Pancreas (tissue), 10 donors: ENCODE measurements around the gene FAM168A. TPM values are rescaled to one million over a fixed set of nuclear protein-coding genes. Genes with fewer than 3 reads are reported as not detected.

Source experiments
- ATAC-seq, 4 donors: fragments of 200-7000 bp; cut with Tn5 transposase; one replicate each; pipeline versions ENCODE4 v1.8.0 to v1.9.1; 2020; ENCODE audit warnings: mild to moderate bottlenecking in 4 of 4, moderate library complexity in 4 of 4
- DNase-seq, 6 donors: peaks; one replicate each; pipeline ENCODE4 v3.0.0-alpha.2; 2020
- FAIRE-seq: peaks from 2 replicates; lab custom pipeline; 2012; peaks lifted over from hg19 to GRCh38; lab: Jason Lieb, UNC
- H3K27ac ChIP-seq, 4 donors: fragments of 200-600 bp; sonication (generic); 1 replicate in 3 of 4; 2 replicates in 1 of 4; pipeline versions ENCODE4 v1.5.0 to v1.8.0; 2020
- H3K27me3 ChIP-seq, 4 donors: fragments of 200-600 bp; one replicate each; pipeline ENCODE4 v1.8.0; 2021
- H3K36me3 ChIP-seq, 3 donors: fragments of 200-600 bp; sonication (generic) in 1 of 3; one replicate each; pipeline versions ENCODE4 v1.5.0 to v1.8.0; 2020 to 2021
- H3K4me1 ChIP-seq, 3 donors: fragments of 200-600 bp; one replicate each; pipeline ENCODE4 v1.8.0; 2021
- H3K4me3 ChIP-seq, 4 donors: fragments of 200-600 bp; sonication (generic) in 2 of 4; one replicate each; pipeline versions ENCODE4 v1.5.0 to v1.8.0; 2020 to 2021
- H3K9me3 ChIP-seq, 4 donors: fragments of 200-600 bp; one replicate each; pipeline ENCODE4 v1.8.0; 2021
- CTCF ChIP-seq, 4 donors: fragments of 200-600 bp; sonication (generic) in 3 of 4; IDR thresholded peaks; one replicate each; pipeline versions ENCODE4 v1.5.0 to v1.8.0; 2021; ENCODE audit warnings: antibody characterized with exemption in 4 of 4
- WGBS, 2 donors: extraction: QIAGEN DNeasy Blood & Tissue Kit; methylation state at CpG; one replicate each; pipeline ENCODE4 v1.1.7; 2013; 5-methylcytosine and 5-hydroxymethylcytosine counted together
- intact Hi-C, 3 donors: fragments of 100-400 bp; cut with DNase I; formaldehyde crosslinking; loops; one replicate each; pipeline versions ENCODE4 v1.11.1 to v1.14.2; 2022
- polyA plus RNA-seq, 2 donors: library from polyadenylated mRNA; stranded (reverse); fragments of 200-250 nt; gene quantifications; one replicate each; pipeline ENCODE4 v1.2.3, GENCODE V29; 2013
- total RNA-seq, 6 donors: library from RNA; stranded (reverse); fragmentation: NEBNext Ultra II Directional in 4 of 6; extraction: Animal tissue kit (Norgen Biotek cat#: 25700) in 4 of 6; gene quantifications; one replicate each; pipeline versions ENCODE4 v1.2.1 to v1.2.4, GENCODE V29; 2021 to 2023
- donor health status: healthy with polysubstance abuse.
- donor health status: DM: no; HTN: no; CAD: no; lungs with moderate emphysema.
- donor health status: DM: no; HTN: no; CAD: no.
- donor health status: control.
- donor health status: control.
- donor health status: Bipolar disorder and iron deficiency.
- donor health status: DM: yes; HTN: yes; CAD: no.
- donor health status: DM: no; HTN: no; CAD: no.
- donor health status: DM: no; HTN: no; CAD: no.
- donor health status: DM: yes; HTN: yes; CAD: no.

Gene FAM168A
- total and polyA plus RNA-seq, 8 donors, result 4.9 to 22.5 (median 13.4) TPM

- no peak for TF ChIP-seq CTCF (IDR thresholded peaks at IDR 0.05)
- DNase-seq (no peak), ATAC-seq (no peak), FAIRE-seq (no peak)
- Histone ChIP-seq H3K9me3 (no peaks in the 10 kb centered on the region), H3K36me3 (no peaks in the 10 kb centered on the region), H3K27ac (no peak overlapping the region), H3K4me3 (no peak overlapping the region), H3K27me3 (no peaks in the 10 kb centered on the region), H3K4me1 (no peaks in the 10 kb centered on the region)
- intact Hi-C loops, result no loop called here
- WGBS, 2 donors, result 92 to 96% methylated on average over 1 of the region's 1 CpG
Observed at GRCh38 chr11:73518195-73518594, 79.7 kb downstream of the FAM168A start.

DNA sequence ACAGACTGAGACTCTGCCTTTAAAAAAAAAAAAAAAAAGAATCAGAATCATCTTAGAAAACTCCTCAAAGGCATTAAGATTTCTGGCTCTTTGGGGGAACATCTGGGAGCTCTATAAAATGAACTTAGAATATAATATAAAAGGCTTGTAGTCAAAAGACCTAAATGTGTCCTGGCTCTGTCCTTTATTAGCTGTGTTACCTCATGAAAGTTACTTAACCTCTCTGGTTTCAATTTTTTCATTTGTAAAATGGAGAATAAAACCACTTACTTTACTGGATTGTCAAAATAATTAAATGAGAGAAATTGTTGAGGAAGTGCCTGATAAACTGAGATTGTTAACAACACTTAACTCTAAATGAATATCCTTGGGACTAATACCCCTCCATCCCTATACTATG is 81.8 kb downstream of the FAM168A start:
- TF ChIP-seq CTCF (IDR thresholded peaks at IDR 0.05), result no peak
- FAIRE-seq (no peak), ATAC-seq (no peak), DNase-seq (no peak)
- no peaks in the 10 kb centered on the region for H3K4me1 ChIP-seq
- H3K27me3 ChIP-seq, result no peaks in the 10 kb centered on the region
- no peaks in the 10 kb centered on the region for H3K36me3 ChIP-seq
- no peak overlapping the region for H3K4me3 ChIP-seq
- intact Hi-C loops, result no loop called here
- no peaks in the 10 kb centered on the region for H3K9me3 ChIP-seq
- H3K27ac ChIP-seq, result no peak overlapping the region

DNA sequence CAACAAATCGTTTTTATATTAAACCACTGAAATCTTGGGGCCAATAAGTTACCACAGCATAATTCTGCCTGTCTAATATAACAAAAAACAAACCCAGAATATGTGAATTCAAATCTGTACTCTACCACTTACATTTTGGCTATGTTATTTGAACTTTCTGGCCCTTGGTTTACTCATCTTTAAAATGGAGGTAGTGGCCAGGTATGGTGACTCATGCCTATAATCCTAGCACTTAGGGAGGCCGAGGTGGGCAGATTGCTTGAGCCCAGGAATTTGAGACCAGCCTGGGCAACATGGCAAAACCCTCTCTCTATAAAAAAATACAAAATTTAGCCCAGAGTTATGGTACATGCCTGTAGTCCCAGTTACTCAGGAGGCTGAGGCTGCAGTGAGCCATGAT is 84.2 kb downstream of the FAM168A start:
- H3K9me3 ChIP-seq, result no peaks in the 10 kb centered on the region
- no peak for ATAC-seq
- H3K27ac ChIP-seq, result no peak overlapping the region
- FAIRE-seq, result no peak
- TF ChIP-seq CTCF (IDR thresholded peaks at IDR 0.05), result no peak
- intact Hi-C loops, result no loop called here
- no peak overlapping the region for H3K4me3 ChIP-seq
- H3K27me3 ChIP-seq, result no peaks in the 10 kb centered on the region
- H3K36me3 ChIP-seq, result no peaks in the 10 kb centered on the region
- DNase-seq, result no peak
- WGBS, 2 donors, result 62 to 79% methylated on average over 2 of the region's 2 CpGs
- no peaks in the 10 kb centered on the region for H3K4me1 ChIP-seq

DNA sequence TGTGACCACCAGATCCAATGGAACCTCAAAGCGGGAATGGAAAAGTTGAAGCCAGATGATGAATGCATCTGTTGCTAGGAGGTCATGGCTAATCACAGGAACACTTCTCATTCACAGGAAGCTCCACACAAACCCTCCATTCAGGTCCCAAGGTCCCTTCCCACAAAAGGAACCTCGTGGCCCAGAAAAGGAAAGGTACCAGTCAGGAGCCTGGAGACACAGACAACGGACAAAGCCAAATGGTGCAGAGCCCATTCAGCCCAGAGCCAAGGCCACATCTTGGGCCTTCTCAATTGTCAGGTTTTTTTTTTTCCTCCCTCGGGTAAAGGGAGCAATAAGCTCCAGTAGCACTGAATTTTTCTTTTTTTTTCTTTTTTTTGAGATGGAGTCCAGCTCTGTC is 87.0 kb downstream of the FAM168A start:
- intact Hi-C loops, result no loop called here
- Histone ChIP-seq H3K27ac (no peak overlapping the region), H3K9me3 (no peaks in the 10 kb centered on the region), H3K36me3 (no peaks in the 10 kb centered on the region), H3K27me3 (no peaks in the 10 kb centered on the region), H3K4me1 (no peaks in the 10 kb centered on the region), H3K4me3 (no peak overlapping the region)
- ATAC-seq (no peak), DNase-seq (no peak), FAIRE-seq (no peak)
- no peak for TF ChIP-seq CTCF (IDR thresholded peaks at IDR 0.05)
- WGBS, 2 donors, result 77 to 80% methylated on average over 4 of the region's 4 CpGs

- TF ChIP-seq CTCF (IDR thresholded peaks at IDR 0.05), result no peak
- ATAC-seq (no peak), FAIRE-seq (no peak), DNase-seq (no peak)
- Histone ChIP-seq H3K36me3 (no peaks in the 10 kb centered on the region), H3K4me3 (no peak overlapping the region), H3K4me1 (no peaks in the 10 kb centered on the region), H3K9me3 (no peaks in the 10 kb centered on the region), H3K27me3 (no peaks in the 10 kb centered on the region), H3K27ac (no peak overlapping the region)
- intact Hi-C loops, result no loop called here
- 71 to 73% methylated on average over 4 of the region's 4 CpGs for whole genome bisulfite sequencing, 2 donors
Observed at GRCh38 chr11:73510106-73510505, 87.8 kb downstream of the FAM168A start.
